Iris pigment epithelial cell (primary cell): ENCODE data around the gene PCDHGB2.
"Not testable (repeated sequence)": the region's sequence is repeated elsewhere in the genome, so short reads cannot be mapped to it uniquely, and the experiment has no call there.

Experiments used
- DNase-seq: peaks from one replicate; pipeline ENCODE4 v3.0.0-alpha.2; 2011; ENCODE audit warnings: low read depth

PCDHGB2 gene

DNA sequence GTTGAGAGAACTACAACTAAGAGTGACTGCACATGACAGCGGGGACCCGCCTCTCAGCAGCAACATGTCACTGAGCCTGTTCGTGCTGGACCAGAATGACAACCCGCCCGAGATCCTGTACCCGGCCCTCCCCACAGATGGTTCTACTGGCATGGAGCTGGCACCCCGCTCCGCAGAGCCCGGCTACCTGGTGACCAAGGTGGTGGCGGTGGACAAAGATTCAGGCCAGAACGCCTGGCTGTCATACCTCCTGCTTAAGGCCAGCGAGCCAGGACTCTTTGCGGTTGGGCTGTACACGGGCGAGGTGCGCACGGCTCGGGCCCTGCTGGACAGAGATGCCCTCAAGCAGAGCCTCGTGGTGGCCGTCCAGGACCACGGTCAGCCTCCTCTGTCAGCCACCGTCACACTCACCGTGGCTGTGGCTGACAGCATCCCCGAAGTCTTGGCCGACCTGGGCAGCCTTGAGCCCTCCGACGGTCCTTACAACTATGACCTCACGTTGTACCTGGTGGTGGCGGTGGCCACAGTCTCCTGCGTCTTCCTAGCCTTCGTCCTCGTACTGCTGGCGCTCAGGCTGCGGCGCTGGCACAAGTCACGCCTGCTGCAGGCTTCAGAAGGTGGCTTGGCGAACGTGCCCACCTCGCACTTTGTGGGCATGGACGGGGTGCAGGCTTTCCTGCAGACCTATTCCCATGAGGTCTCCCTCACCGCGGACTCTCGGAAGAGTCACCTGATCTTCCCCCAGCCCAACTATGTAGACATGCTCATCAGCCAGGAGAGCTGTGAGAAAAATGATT is 24.9 kb downstream of the PCDHGB2 start:
- DNase-seq: no peak

DNA sequence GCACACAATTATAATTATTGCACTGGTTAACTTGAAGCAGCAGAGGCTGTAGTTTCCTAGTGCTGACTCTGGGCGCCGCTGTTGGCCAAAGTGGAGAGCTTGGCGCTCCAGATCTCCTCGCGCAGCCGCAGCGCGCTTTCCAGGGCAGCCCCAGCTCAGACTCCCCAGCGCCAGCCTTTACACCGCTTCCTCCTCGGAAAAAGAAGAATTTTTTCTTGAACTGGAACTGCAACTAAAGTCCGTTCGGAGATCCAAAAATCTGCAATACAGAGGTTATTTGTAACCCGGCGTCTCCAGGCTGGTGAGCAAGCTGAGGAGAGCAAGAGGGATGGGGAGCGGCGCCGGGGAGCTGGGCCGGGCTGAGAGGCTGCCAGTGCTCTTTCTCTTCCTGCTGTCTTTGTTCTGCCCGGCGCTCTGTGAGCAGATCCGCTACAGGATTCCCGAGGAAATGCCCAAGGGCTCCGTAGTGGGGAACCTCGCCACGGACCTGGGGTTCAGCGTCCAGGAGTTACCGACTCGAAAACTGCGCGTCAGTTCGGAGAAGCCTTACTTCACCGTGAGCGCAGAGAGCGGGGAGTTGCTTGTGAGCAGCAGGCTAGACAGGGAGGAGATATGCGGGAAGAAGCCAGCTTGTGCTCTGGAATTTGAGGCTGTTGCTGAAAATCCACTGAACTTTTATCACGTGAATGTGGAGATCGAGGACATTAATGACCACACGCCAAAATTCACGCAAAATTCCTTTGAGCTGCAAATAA is 27.9 kb downstream of the PCDHGB2 start, which contains the start of gene PCDHGB4:
TSS of gene PCDHGB4 (plus strand) at position 142 of the 755 bp plus-strand sequence. CDS start at position 329, 187 bp downstream.
- peak; percentile 54 for DNase-seq

DNA sequence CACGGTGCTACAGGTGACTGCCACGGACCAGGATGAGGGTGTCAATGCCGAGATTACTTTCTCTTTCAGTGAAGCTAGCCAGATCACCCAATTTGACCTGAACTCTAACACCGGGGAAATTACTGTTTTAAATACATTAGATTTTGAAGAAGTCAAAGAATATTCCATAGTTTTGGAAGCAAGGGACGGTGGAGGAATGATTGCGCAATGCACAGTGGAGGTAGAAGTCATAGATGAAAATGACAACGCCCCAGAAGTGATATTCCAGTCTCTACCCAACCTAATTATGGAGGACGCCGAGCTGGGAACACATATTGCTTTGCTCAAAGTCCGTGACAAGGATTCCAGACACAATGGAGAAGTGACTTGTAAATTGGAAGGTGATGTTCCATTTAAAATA is 28.9 kb downstream of the PCDHGB2 start:
- DNase-seq: no peak

DNA sequence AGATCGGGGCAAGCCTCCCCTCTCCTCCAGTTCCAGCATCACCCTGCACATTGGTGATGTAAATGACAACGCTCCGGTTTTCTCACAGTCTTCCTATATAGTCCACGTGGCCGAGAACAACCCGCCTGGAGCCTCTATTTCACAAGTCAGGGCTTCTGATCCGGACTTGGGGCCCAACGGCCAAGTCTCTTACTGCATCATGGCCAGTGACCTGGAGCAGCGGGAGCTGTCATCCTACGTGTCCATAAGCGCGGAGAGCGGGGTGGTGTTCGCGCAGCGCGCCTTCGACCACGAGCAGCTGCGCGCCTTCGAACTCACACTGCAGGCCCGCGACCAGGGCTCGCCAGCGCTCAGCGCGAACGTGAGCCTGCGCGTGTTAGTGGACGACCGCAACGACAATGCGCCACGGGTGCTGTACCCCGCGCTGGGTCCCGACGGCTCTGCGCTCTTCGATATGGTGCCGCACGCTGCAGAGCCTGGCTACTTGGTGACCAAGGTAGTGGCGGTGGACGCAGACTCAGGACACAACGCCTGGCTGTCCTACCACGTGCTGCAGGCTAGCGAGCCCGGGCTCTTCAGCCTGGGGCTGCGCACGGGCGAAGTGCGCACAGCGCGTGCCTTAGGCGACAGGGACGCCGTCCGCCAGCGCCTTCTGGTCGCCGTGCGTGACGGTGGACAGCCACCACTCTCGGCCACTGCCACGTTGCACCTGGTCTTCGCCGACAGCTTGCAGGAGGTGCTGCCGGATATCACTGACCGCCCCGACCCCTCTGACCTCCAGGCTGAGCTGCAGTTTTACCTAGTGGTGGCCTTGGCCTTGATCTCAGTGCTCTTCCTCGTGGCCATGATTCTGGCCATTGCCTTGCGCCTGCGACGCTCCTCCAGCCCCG is 29.6 kb downstream of the PCDHGB2 start:
- DNase-seq: no peak

DNA sequence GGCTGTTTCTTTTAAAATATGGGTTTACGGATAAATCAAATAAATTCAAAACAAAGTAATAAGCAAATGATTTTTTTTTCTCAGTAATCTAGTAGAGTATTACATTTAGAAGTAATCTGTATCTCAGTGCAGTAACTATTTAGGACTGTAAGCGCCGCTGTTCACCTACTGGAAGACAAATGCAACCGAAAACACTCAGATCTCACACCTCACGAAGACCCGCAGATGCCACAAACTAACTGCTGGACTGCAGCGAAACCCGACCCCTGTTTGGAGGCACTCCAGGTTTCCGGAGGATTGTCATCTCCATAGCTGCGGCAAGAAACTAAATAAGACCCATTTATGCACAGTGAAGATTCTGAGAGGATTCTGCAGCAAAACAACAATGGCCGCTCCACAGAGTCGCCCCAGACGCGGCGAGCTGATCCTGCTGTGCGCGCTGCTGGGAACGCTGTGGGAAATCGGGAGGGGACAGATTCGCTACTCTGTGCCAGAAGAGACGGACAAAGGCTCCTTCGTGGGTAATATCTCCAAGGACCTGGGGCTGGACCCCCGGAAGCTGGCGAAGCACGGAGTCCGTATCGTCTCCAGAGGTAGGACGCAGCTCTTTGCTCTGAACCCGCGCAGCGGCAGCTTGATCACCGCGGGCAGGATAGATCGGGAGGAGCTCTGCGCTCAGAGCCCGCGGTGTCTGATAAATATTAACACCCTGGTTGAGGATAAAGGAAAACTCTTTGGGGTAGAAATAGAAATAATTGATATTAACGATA is 32.8 kb downstream of the PCDHGB2 start, which contains the start of gene PCDHGA8:
TSS of gene PCDHGA8 (plus strand) at position 205 of the 770 bp plus-strand sequence. CDS start at position 386, 181 bp downstream.
- DNase-seq: peak; percentile 27

DNA sequence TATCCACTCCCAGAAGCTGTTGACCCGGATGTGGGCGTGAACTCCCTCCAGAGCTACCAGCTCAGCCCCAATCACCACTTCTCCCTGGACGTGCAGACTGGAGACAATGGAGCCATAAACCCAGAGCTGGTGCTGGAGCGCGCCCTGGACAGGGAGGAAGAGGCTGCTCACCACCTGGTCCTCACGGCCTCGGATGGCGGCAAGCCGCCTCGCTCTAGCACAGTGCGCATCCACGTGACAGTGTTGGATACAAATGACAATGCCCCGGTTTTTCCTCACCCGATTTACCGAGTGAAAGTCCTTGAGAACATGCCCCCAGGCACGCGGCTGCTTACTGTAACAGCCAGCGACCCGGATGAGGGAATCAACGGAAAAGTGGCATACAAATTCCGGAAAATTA is 33.5 kb downstream of the PCDHGB2 start:
- DNase-seq: no peak

DNA sequence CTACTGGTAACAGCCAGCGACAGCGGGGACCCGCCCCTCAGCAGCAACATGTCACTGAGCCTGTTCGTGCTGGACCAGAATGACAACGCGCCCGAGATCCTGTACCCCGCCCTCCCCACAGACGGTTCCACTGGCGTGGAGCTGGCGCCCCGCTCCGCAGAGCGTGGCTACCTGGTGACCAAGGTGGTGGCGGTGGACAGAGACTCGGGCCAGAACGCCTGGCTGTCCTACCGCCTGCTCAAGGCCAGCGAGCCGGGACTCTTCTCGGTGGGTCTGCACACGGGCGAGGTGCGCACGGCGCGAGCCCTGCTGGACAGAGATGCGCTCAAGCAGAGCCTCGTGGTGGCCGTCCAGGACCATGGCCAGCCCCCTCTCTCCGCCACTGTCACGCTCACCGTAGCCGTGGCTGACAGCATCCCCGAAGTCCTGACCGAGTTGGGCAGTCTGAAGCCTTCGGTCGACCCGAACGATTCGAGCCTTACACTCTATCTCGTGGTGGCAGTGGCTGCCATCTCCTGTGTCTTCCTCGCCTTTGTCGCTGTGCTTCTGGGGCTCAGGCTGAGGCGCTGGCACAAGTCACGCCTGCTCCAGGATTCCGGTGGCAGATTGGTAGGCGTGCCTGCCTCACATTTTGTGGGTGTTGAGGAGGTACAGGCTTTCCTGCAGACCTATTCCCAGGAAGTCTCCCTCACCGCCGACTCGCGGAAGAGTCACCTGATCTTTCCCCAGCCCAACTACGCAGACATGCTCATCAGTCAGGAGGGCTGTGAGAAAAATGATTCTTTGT is 34.8 kb downstream of the PCDHGB2 start:
- DNase-seq: not testable (repeated sequence)

DNA sequence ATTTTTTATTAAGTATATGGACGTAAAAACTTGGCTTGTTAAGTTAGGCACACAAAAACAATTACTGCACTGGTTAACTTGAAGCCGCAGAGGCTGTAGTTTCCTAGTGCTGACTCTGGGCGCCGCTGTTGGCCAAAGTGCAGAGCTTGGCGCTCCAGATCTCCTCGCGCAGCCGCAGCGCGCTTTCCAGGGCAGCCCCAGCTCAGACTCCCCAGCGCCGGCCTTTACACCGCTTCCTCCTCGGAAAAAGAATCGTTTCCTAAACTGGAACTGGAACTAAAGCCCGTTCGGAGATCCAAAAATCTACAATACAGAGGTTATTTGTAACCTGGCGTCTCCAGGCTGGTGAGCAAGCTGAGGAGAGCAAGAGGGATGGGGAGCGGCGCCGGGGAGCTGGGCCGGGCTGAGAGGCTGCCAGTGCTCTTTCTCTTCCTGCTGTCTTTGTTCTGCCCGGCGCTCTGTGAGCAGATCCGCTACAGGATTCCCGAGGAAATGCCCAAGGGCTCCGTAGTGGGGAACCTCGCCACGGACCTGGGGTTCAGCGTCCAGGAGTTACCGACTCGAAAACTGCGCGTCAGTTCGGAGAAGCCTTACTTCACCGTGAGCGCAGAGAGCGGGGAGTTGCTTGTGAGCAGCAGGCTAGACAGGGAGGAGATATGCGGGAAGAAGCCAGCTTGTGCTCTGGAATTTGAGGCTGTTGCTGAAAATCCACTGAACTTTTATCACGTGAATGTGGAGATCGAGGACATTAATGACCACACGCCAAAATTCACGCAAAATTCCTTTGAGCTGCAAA is 38.2 kb downstream of the PCDHGB2 start, which contains the start of gene PCDHGB5:
TSS of gene PCDHGB5 (plus strand) at position 192 of the 796 bp plus-strand sequence. CDS start at position 373, 181 bp downstream.
- DNase-seq: peak; percentile 67

DNA sequence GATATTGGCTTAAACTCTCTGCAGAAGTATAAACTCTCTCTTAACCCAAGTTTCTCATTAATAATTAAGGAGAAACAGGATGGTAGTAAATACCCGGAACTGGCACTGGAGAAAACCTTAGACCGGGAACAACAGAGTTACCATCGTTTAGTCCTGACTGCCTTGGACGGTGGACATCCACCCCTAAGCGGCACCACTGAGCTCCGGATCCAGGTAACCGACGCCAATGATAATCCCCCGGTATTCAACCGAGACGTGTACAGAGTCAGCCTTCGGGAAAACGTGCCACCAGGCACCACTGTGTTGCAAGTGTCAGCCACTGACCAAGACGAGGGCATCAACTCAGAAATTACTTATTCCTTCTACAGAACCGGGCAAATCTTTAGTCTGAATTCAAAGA is 38.8 kb downstream of the PCDHGB2 start:
- DNase-seq: no peak

DNA sequence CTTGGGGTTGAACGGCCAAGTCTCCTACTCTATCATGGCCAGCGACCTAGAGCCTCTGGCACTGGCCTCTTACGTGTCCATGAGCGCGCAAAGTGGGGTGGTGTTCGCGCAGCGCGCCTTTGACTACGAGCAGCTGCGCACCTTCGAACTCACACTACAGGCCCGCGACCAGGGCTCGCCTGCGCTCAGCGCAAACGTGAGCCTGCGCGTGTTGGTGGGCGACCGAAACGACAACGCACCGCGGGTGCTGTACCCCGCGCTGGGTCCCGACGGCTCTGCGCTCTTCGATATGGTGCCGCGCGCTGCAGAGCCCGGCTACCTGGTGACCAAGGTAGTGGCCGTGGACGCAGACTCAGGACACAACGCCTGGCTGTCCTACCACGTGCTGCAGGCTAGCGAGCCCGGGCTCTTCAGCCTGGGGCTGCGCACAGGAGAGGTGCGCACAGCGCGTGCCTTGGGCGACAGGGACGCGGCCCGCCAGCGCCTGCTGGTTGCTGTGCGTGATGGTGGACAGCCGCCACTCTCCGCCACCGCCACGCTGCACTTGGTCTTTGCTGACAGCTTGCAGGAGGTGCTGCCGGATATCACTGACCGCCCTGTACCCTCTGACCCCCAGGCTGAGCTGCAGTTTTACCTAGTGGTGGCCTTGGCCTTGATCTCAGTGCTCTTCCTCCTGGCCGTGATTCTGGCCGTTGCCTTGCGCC is 39.9 kb downstream of the PCDHGB2 start:
- no peak for DNase-seq

DNA sequence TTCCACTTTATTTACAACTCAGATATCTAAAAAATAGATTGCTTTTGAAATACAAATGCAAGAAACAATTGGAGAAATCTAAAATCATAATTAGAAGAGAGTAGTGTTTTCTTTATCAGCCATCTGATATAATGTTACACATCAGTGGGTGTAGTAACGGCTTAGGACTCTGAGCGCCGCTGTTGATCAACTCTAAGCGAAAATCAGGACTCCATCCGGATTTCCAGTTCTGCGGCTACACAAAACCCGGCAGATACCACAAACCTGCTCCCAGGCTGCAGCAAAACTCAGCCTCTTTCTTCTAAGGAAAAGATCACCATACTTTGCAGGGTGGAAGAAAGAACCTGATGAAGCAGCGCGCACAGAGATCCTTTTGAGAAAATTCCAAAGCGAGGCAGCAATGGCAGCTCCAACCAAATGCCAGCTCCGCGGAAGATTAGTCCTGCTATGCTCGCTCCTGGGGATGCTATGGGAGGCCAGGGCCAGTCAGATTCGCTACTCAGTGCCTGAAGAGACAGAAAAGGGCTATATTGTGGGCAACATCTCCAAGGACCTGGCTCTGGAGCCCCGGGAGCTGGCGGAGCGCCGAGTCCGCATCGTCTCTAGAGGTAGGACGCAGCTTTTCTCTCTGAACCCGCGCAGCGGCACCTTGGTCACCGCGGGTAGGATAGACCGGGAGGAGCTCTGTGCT is 42.9 kb downstream of the PCDHGB2 start, which contains the start of gene PCDHGA9:
TSS of gene PCDHGA9 (plus strand) at position 226 of the 691 bp plus-strand sequence. CDS start at position 401, 175 bp downstream.
- peak; percentile 48 for DNase-seq

DNA sequence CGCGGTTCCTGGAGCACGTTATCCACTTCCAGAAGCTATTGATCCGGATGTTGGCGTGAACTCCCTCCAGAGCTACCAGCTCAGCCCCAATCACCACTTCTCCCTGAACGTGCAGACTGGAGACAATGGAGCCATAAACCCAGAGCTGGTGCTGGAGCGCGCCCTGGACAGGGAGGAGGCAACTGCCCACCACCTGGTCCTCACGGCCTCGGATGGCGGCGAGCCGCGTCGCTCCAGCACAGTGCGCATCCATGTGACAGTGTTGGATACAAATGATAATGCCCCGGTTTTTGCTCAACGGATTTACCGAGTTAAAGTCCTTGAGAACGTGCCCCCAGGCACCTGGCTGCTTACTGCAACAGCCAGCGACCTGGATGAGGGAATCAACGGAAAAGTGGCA is 43.6 kb downstream of the PCDHGB2 start:
- DNase-seq: no peak

DNA sequence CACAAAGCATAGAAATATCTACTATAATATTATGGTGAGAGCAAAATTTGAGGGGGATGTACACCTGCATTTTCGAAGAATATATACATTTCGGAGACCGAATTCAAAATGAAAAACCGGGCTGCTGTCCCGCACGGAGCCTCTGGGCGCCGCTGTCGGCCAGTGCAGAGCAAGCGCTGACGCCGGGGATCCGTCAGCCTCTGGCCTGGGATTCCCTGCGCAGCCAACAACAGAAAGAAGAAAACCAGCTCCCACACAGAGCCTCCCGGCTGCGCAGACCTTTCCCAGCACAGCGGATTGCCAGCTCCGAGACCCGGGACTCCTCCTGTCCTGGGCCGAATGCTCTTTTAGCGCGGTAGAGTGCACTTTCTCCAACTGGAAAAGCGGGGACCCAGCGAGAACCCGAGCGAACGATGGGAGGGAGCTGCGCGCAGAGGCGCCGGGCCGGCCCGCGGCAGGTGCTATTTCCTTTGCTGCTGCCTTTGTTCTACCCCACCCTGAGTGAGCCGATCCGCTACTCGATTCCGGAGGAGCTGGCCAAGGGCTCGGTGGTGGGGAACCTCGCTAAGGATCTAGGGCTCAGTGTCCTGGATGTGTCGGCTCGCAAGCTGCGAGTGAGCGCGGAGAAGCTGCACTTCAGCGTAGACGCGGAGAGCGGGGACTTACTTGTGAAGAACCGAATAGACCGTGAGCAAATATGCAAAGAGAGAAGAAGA is 48.2 kb downstream of the PCDHGB2 start, which contains the start of gene PCDHGB6:
TSS of gene PCDHGB6 (plus strand) at position 232 of the 716 bp plus-strand sequence. CDS start at position 414, 182 bp downstream.
- peak; percentile 41 for DNase-seq

DNA sequence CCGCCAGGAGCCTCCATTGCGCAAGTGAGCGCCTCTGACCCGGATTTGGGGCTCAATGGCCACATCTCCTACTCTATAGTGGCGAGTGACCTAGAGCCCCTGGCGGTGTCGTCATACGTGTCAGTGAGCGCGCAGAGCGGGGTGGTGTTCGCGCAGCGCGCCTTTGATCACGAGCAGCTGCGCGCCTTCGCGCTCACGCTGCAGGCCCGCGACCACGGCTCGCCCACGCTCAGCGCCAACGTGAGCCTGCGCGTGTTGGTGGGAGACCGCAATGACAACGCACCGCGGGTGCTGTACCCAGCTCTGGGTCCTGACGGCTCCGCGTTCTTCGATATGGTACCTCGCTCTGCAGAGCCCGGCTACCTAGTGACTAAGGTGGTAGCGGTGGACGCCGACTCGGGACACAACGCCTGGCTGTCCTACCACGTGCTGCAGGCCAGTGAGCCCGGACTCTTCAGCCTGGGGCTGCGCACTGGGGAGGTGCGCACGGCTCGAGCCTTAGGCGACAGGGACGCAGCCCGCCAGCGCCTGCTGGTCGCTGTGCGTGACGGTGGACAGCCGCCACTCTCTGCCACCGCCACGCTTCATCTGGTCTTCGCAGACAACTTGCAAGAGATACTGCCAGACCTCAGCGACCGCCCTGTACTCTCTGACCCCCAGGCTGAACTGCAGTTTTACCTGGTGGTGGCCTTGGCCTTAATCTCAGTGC is 50.0 kb downstream of the PCDHGB2 start:
- DNase-seq: no peak

DNA sequence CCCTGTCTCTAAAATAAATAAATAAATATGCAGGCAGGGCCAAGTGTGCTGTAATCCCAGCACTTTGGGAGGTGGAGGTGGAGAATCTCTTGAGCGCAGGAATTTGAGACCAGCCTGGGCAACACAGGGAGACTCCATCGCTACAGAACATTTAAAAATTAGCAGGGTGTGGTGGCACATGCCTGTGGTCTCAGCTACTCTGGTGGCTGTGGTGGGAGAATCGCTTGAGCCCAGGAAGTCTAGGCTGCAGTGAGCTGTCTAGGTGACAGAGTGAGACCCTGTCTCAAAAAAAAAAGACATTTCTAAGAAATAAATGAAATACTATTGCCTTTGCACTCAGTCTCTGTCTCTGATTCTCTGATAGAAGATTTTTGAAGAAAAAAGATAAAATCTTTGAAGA is 51.8 kb downstream of the PCDHGB2 start:
- DNase-seq: no peak
